GM21526 (cell line): ENCODE results near the gene MAPT.
"Not testable (repeated sequence)": the region's sequence is repeated elsewhere in the genome, so short reads cannot be mapped to it uniquely, and the experiment has no call there.

ENCODE experiments used
- ATAC-seq: cut with Tn5 transposase; IDR thresholded peaks from one replicate; pipeline ENCODE4 v1.9.1; 2021; ENCODE audit warnings: moderate library complexity; ENCODE audit not compliant: unreplicated experiment, low FRiP score

The MAPT gene

DNA sequence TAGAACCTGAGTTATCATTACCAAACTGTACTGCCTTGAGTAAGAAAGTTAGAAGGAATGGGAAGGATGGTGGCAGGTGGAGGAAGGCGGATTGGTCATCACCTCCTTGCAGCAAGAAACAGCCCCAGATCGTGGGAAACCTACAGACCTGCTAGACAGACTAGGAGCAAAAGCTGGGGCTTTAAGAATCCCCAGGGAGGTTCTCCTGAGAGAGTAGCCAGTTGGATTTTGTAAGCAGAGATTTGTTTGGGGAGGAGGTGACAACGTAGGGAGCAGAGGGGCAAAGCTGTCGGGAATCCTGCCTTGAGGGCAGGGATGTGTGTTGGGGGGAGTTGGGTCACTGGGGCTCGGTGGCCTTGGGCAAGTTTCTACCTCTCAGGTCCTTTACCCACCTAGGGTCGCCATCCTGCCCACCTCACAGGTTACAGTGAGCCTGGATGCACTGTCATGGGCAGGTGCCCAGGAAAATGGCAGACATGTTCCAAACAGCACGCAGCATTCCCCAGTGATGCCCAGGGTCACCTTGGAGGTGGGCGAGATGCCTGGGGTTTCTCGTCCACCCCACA is 55.5 kb downstream of the MAPT start:
- no peak for ATAC-seq

DNA sequence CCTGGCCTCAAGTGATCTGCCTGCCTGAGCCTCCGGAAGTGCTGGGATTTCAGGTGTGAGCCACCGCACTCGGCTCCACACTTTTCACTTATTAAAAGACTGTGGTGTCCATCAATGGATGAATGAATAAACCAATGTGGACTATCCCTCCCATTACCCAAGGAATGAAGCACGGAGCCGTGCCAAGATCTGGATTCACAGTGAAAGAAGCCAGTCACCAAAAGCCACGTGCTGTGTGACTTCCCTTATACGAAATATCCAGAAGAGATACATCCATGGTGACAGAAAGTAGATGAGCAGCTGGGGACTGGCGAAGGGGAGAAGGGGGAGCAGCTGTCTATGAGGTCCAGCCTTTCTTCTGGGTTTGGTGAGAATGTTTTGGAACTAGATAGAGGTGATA is 56.5 kb downstream of the MAPT start:
- no peak for ATAC-seq

GRCh38 chr17:45951403-45951802 is 57.0 kb downstream of the MAPT start:
- no peak for ATAC-seq

GRCh38 chr17:45951941-45952340 is 57.6 kb downstream of the MAPT start:
- no peak for ATAC-seq

DNA sequence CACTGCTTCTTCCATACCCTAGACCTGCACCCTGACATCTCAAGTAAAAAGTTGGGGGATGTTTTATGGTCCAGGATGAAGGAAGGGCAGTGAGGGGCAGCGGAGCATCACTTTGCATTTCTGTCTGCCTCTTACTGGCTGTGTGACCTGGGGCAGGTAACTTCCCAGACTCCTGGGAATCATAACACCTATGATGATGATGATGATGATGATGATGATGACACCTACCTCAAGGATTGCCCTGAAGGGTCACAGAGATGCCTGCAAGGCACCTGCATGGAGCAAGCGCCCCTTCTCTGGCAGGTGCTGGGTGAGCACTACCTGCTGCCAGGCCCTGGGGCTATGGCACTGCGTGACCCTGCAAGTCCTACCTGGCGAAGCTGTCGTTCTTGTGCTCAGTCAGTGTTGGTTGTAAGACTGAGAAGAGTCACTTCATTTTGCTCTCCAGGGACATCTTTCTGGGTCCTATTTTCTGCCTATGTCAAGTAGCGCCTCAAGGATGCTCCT is 58.5 kb downstream of the MAPT start:
- ATAC-seq, result no peak

DNA sequence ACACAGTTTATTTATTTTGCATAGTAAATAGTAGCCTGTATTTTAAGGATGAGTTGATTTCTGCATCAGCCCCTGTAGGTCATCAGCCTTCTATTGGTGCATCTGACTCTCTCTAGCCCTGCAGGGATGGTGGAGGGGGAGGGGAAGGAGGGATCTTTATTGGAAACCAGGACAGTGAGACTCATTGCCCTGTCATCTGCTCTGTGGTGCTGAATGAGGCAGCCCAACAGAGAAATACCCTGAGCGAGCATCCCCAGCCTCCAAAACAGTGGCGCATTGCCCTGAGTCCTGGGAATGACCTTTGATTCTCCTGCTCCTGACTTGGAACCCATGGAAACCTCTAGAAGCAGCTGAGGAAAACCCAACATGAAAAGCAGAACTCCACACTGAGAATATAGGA is 59.2 kb downstream of the MAPT start:
- no peak for ATAC-seq

DNA sequence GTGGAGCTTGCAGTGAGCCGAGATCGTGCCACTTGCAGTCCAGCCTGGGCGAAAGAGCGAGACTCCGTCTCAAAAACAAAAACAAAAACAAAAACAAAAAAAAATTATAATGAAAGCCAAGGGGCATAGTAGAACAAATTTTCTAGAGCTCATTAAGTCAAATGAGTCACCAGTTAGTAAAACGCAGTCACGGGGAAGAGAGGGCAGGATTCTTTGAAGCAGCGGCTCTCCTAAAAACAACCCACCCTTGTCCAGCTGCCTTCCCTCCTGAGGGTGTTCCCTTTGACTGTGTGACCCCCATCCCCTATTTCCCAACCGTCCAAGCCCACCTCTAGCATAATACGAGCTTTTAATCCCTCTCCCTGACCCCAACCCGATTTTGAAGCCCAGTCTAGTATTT is 60.6 kb downstream of the MAPT start:
- ATAC-seq, result no peak

DNA sequence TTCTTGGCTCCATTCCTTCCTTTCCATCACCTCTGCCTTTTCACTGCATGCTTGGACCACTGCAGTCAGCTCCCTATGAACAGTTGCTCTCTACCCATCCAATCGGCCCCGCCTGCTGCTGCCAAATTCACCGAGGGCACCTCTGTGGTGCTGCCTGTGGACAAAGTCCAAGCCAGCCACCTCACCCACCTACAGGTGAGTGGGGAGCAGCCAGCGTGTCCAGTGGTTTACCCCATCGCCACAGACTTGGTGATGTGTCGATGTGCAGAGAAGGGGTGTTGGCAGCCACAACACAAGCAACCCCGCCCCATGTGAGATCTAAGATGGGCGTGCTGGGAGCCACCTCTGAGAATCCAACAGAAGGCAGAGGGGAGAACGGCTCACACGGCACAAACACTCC is 61.0 kb downstream of the MAPT start:
- ATAC-seq, result no peak

DNA sequence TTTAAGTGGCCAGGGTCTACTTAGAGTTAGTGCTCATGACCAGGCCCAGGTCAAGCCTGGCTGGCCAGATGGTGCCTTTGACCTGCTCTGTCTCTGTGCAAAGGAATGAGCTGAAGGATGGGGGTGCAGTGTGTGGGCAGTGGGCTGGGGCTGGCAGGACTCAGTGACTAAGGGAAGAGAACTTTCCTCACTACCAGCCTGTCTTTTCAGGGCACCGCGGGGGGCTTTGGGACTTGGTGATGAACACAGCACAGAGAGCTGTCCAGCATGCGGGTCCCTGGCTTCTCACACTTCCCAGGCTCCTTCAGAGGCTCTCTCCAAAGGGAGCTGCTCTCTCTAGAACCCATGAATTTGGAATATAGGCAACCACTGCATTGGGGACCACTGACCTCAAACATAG is 61.7 kb downstream of the MAPT start:
- no peak for ATAC-seq

- not testable (repeated sequence) for ATAC-seq
Measured at GRCh38 chr17:45956746-45957145, 62.4 kb downstream of the MAPT start.

DNA sequence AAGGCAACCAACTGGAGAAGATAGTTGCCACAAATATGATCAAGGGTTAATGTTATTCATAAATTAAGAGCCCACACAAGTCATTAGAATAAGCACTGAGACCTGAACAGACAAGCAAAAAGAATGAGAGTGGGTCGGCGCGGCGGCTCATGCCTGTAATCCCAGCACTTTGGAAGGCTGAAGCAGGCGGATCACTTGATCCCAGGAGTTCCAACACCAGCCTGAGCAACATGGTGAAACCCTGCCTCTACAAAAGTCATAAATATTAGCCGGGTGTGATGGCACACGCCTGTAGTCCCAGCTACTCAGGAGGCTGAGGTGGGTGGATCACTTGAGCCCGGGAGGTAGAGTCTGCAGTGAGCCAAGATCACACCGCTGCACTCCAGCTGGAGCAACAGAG is 64.0 kb downstream of the MAPT start:
- no peak for ATAC-seq

DNA sequence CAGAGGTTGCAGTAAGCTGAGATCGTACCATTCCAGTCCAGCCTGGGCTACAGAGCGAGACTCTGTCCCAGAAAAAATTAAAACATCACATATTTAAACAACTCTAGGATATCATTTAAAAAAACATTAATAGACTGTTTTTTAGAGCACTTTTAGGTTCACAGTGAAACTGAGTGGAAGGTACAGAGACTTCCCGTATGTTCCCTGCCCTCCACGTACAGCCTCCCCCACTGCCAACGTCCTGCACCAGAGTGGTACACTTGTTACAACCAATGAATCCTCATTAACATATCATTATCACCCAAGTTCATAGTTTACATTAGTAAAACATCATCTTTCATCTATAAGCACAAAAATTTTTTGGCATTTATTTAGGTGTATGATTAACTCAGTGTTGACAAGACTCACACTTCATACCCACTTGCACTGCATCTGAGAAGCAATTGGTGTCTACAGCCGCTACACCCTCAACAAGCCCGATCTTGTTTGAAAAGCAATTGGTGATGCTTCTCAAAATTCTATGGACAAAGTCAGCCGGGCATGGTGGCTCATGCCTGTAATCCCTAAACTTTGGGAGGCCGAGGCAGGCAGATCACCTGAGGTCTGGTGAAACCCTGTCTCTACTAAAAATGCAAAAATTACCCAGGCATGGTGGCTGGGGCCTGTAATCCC is 64.8 kb downstream of the MAPT start:
- ATAC-seq, result no peak

DNA sequence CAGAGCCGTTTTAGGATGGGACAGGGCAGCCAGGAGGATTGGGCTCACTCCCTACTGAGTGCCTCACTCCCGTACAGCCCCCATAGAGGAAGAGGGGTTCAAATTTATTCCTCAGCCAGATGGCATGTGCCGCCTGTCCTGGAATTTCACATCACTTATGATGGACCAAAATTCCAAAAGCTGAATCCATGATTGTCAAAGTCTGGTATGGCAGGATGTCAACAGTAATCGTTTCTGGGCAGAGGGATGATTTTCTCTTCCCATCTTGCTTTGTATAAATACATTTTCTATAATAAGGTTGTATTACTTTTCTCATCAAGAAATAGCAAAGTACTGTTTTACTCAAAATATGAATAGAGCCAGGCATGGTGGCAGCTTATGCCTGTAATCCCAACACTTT is 66.0 kb downstream of the MAPT start:
- ATAC-seq, result no peak

DNA sequence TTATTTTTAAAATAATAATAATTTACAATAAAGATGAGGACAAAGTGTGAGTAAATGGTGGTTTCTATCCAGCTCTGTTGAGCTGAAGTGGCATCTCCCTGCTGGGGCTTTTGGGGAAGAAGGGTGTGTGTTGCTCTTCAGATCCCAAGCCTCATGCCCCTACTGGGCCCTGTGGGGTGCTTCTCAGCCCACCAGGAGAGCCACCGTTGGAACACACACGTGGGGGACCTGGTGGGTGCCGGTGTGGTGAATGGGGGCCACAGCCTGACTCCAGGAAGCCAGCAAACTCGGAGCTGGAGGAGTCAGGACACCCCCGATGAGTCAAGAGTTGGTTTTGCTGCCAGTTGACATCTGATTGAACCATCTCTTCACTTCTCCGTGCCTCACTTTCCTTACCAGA is 66.9 kb downstream of the MAPT start:
- no peak for ATAC-seq

GRCh38 chr17:45962221-45962972 is 68.0 kb downstream of the MAPT start:
- ATAC-seq, result no peak

DNA sequence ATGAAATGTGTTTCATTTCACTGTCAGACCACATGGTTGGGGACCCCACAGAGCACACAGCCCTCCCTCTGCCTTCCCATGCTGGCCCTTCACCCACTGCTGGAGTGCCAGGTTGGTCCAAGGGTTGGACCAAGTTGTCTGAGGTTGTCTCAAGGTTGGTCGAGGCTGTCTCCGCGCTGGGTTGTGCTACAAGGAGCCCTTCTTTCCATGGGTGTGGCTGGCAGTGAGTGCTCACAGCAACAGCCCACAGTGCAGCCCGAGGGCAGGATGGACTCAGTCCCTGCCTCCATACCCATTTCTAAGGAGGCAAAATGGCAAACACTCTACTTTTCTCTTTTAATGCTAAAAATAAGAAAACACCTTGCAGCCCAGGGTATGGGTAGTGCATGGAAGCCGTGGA is 68.9 kb downstream of the MAPT start:
- ATAC-seq, result no peak

DNA sequence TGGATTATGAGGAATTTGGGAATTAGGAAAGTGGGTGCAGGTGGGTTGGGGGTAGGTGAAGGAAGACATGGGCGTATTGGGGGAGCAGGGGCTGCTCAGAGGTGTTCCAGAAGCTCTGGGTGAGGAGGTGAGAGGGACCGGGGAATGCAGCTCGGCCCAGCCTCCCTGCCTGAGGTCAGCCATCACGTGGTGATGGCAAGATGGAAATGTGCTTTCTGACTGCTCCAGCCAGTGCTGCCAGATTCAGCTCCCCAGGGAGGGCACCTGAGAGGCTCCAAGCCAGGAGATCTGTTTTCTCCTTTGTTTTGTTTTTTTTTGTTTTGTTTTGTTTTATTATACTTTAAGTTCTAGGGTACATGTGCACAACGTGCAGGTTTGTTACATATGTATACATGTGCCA is 69.5 kb downstream of the MAPT start:
- no peak for ATAC-seq

DNA sequence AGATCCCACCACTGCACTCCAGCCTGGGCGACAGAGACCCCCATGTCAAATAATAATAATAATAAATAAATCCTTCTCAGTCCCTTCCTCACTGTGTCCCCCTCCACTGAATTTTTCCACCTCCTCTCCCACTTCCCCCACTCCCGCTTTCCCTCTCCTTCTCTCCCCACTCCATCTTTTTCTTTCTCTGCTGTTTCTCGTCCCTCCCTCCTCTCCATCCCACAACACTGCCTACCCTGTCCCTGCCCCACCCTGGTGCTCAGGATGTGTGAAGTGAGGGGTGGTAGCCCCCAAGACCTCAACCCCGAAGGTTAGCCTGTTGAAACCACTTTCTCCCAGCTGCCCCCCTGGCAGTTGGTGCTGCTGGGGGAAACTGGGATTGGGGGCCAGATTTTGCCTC is 70.3 kb downstream of the MAPT start:
- ATAC-seq, result no peak

DNA sequence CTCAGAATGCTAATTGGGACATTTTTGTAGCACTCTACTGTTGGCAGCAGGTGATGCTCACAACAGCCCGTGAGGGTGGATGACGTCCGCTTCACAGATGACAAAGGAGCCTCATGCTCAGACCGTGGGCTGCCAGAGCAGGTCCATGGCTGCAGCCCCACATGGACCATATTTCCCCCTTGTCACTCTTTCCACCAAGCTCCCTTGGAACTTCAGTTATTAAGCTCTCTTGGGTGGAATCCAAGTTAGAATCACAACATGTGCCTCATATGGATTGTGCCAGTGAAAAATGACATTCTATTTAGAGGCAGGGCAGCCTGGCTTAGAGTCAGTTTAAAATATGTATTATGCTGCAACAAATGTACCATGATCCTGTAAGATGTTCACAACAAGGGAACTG is 71.5 kb downstream of the MAPT start:
- ATAC-seq, result no peak

GRCh38 chr17:45966606-45967280 is 72.4 kb downstream of the MAPT start:
- no peak for ATAC-seq

DNA sequence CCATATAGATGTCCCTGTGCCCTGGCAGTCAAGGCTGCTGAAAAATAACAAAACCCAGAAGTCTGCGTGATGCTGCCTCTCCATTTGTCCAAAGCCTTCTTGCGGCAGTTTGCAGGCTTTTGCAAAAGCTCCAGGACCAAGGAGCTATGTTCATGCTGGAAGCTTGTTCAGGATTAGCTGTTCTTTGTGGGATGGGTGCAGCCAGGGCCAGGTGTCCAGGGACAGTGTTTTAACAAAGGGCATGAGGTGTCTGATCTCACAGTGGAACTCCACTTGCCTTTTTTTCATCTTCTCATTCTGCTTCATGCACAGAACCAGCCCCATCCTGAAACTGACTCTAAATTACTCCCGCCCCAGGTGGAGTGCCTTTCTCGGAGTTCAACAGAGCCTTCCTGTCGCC is 73.0 kb downstream of the MAPT start:
- ATAC-seq, result no peak
